A549 (cell line): ENCODE results near the gene C11orf58. TPM values are rescaled to one million over a fixed set of nuclear protein-coding genes. Genes with fewer than 3 reads are reported as not detected.

Experiments
- ATAC-seq, 2 experiments: fragments of 200-7000 bp in 1 of 2; fragments of >200 bp in 1 of 2; cut with Nextera tagmentation in 1 of 2; cut with Tn5 transposase in 1 of 2; 3 replicates each; pipeline versions ENCODE4 v1.8.0 to v1.9.1; 2018 to 2020; ENCODE audit warnings: mild to moderate bottlenecking in 1 of 2, moderate library complexity in 1 of 2
- CTCF ChIA-PET: fragments of 300-600 bp; sonication (Branson Sonifier 250); formaldehyde crosslinking; extraction: SDS; loops from one replicate; lab custom pipeline; 2021; ENCODE audit warnings: antibody characterized with exemption, inconsistent platforms; lab: Yijun Ruan, JAX
- POLR2A ChIA-PET: fragments of 350-600 bp; formaldehyde crosslinking; extraction: SDS; loops from one replicate; lab custom pipeline; 2021; ENCODE audit warnings: antibody characterized with exemption, inconsistent platforms; lab: Yijun Ruan, JAX
- DNase-seq, 2 experiments: peaks; one replicate each; pipeline versions ENCODE4 v3.0.0 to v3.0.0-alpha.2; 2011 to 2016; ENCODE audit warnings: low read depth in 1 of 2, low spot score in 1 of 2
- FAIRE-seq: peaks from 2 replicates; lab custom pipeline; 2011; peaks lifted over from hg19 to GRCh38; lab: Jason Lieb, UNC
- H3K27ac ChIP-seq, 2 experiments: fragments of >200 bp; sonication (Bioruptor Twin); formaldehyde crosslinking; 3 replicates each; pipeline ENCODE4 v1.5.1; 2016 to 2017
- H3K4me1 ChIP-seq: fragments of >200 bp; sonication (Bioruptor Twin); formaldehyde crosslinking; 3 replicates; pipeline ENCODE4 v1.6.1; 2016
- H3K4me2 ChIP-seq: fragments of >200 bp; sonication (Bioruptor Twin); formaldehyde crosslinking; 3 replicates; pipeline ENCODE4 v1.6.1; 2016
- H3K4me3 ChIP-seq: fragments of >200 bp; sonication (Bioruptor Twin); formaldehyde crosslinking; 3 replicates; pipeline ENCODE4 v1.5.1; 2016
- H3K9me3 ChIP-seq: fragments of >200 bp; sonication (Bioruptor Twin); formaldehyde crosslinking; 3 replicates; pipeline ENCODE4 v1.6.1; 2016
- CBX8 ChIP-seq: fragments of 200-600 bp; sonication (generic); IDR thresholded peaks from 2 replicates; pipeline ENCODE4 v1.6.1; 2016
- CEBPB ChIP-seq, 2 experiments: fragments of >200 bp in 1 of 2; sonication (Bioruptor Twin) in 1 of 2; formaldehyde crosslinking in 1 of 2; IDR thresholded peaks; 2 replicates each; pipeline ENCODE4 v1.6.1; 2012 to 2016
- CHD2 ChIP-seq: fragments of 150-350 bp; IDR thresholded peaks from 2 replicates; pipeline ENCODE4 v1.6.1; 2014; ENCODE audit warnings: low read length; ENCODE audit not compliant: partially characterized antibody
- CHD4 ChIP-seq: fragments of 200-600 bp; sonication (generic); IDR thresholded peaks from 2 replicates; pipeline ENCODE4 v1.6.1; 2016; ENCODE audit warnings: antibody characterized with exemption, mild to moderate bottlenecking, borderline replicate concordance
- FOSB ChIP-seq: fragments of 250-450 bp; sonication (Bioruptor Pico); IDR thresholded peaks from 2 replicates; pipeline ENCODE4 v1.5.0; 2020; ENCODE audit warnings: mild to moderate bottlenecking, moderate library complexity
- FOSL2 ChIP-seq, 2 experiments: fragments of 450-650 bp in 1 of 2; fragments of >200 bp in 1 of 2; sonication (Bioruptor Twin) in 1 of 2; formaldehyde crosslinking; IDR thresholded peaks; 2 replicates each; pipeline versions ENCODE4 v1.5.0 to v1.6.1; 2016 to 2020; ENCODE audit warnings: mild to moderate bottlenecking in 1 of 2, moderate library complexity in 1 of 2
- GATA3 ChIP-seq: IDR thresholded peaks from 2 replicates; pipeline ENCODE4 v1.6.1; 2012; ENCODE audit warnings: borderline replicate concordance
- HDAC2 ChIP-seq: fragments of 200-600 bp; sonication (generic); IDR thresholded peaks from 2 replicates; pipeline ENCODE4 v1.6.1; 2016
- HEYL ChIP-seq: fragments of 250-450 bp; sonication (Bioruptor Pico); IDR thresholded peaks from 2 replicates; pipeline ENCODE4 v1.8.0; 2021; ENCODE audit warnings: mild to moderate bottlenecking, moderate library complexity
- HOXB5 ChIP-seq: fragments of 250-450 bp; sonication (Bioruptor Pico); IDR thresholded peaks from 2 replicates; pipeline ENCODE4 v1.5.0; 2020; ENCODE audit warnings: mild to moderate bottlenecking, moderate library complexity
- JUNB ChIP-seq: fragments of >200 bp; sonication (Bioruptor Twin); formaldehyde crosslinking; IDR thresholded peaks from 2 replicates; pipeline ENCODE4 v1.6.1; 2016
- KDM1A ChIP-seq: fragments of 200-600 bp; sonication (generic); IDR thresholded peaks from 2 replicates; pipeline ENCODE4 v1.6.1; 2016; ENCODE audit warnings: low read depth, mild to moderate bottlenecking
- NPAS2 ChIP-seq: fragments of 250-450 bp; sonication (Bioruptor Pico); IDR thresholded peaks from 2 replicates; pipeline ENCODE4 v1.8.0; 2022; ENCODE audit warnings: mild to moderate bottlenecking, moderate library complexity, borderline replicate concordance
- NR3C1 ChIP-seq: fragments of >200 bp; sonication (Bioruptor Twin); formaldehyde crosslinking; IDR thresholded peaks from 3 replicates; pipeline ENCODE4 v1.6.1; 2017
- POLR2A ChIP-seq: IDR thresholded peaks from 2 replicates; pipeline ENCODE4 v1.6.1; 2012; ENCODE audit warnings: mild to moderate bottlenecking, low read length
- POLR2AphosphoS2 ChIP-seq: conservative IDR thresholded peaks from 2 replicates; pipeline ENCODE4 v1.6.1; 2012; ENCODE audit warnings: low read length, improper control_type of control experiment, inconsistent platforms
- RNF2 ChIP-seq: fragments of 200-600 bp; sonication (generic); IDR thresholded peaks from 2 replicates; pipeline ENCODE4 v1.6.1; 2016; ENCODE audit warnings: low read depth, mild to moderate bottlenecking, antibody characterized with exemption, moderate library complexity, borderline replicate concordance
- SREBF2 ChIP-seq: fragments of 450-650 bp; IDR thresholded peaks from 2 replicates; pipeline ENCODE4 v1.6.1; 2014; ENCODE audit warnings: mild to moderate bottlenecking, moderate library complexity
- TFCP2L1 ChIP-seq: fragments of 250-450 bp; sonication (Bioruptor Pico); IDR thresholded peaks from 2 replicates; pipeline ENCODE4 v1.5.0; 2021; ENCODE audit warnings: mild to moderate bottlenecking
- ZC3H11A ChIP-seq: fragments of 450-650 bp; IDR thresholded peaks from 2 replicates; pipeline ENCODE4 v1.6.1; 2014; ENCODE audit warnings: antibody characterized with exemption, mild to moderate bottlenecking
- ZFP36 ChIP-seq: fragments of 450-650 bp; IDR thresholded peaks from 2 replicates; pipeline ENCODE4 v1.6.1; 2014; ENCODE audit warnings: borderline replicate concordance; ENCODE audit not compliant: partially characterized antibody
- ZNF302 ChIP-seq: fragments of 250-450 bp; sonication (Bioruptor Pico); IDR thresholded peaks from 2 replicates; pipeline ENCODE4 v1.9.0; 2021; ENCODE audit warnings: inconsistent platforms, mild to moderate bottlenecking, moderate library complexity
- WGBS: methylation state at CpG from one replicate; pipeline ENCODE4 v1.1.6; 2017; ENCODE audit errors: missing lambda C conversion rate; 5-methylcytosine and 5-hydroxymethylcytosine counted together
- polyA plus RNA-seq, 4 experiments: library from polyadenylated mRNA; depleted of rRNA in 3 of 4; stranded (reverse); fragments of >200 nt; fragmentation: RNase III in 1 of 4; extraction: RNeasy Plus Mini Kit Qiagen cat#74134 plus additional on column Dnase treatment in 1 of 4; gene quantifications; 2 replicates in 3 of 4; 3 replicates in 1 of 4; pipeline ENCODE4 v1.2.3, GENCODE V29; 2011 to 2017
- TF ChIP-seq, protein P1 (sequence below): fragments of 250-450 bp; sonication (Bioruptor Pico); IDR thresholded peaks from 2 replicates; pipeline ENCODE4 v1.5.0; 2021; ENCODE audit warnings: mild to moderate bottlenecking, moderate library complexity, borderline replicate concordance
- TF ChIP-seq, protein P2 (sequence below): fragments of >200 bp; sonication (Bioruptor Twin); formaldehyde crosslinking; IDR thresholded peaks from 2 replicates; pipeline ENCODE4 v1.6.1; 2016

C11orf58 gene
- polyA plus RNA-seq, 2 of the 4 experiments (the other 2 are of a cell fraction): 342 to 467 TPM

- H3K4me2 ChIP-seq: no peak overlapping the region
- ChIA-PET CTCF (interaction anchor here (1.3 to 1.8 kb wide), 2 partner anchors 9 to 19 kb away, joined by 3 to 7 read pairs; no protein-coding TSS in a partner anchor), POLR2A (no interaction called here)
- WGBS: 89% methylated on average over 7 of the region's 7 CpGs
- no peak overlapping the region for H3K27ac ChIP-seq
- no peaks in the 10 kb centered on the region for H3K9me3 ChIP-seq
- peaks cover 27% of the 10 kb centered on the region for H3K4me1 ChIP-seq
- no peak overlapping the region for H3K4me3 ChIP-seq
- ATAC-seq (no peak), DNase-seq (no peak), FAIRE-seq (no peak)
- TF ChIP-seq FOSB: no peak
These were observed 65.9 kb downstream of the C11orf58 start for GRCh38 chr11:16804104-16804947.

GRCh38 chr11:16805938-16806337 lies 67.5 kb downstream of the C11orf58 start:
- peak; percentile 36 to 84; a peak in 4 of 6 replicates for ATAC-seq
- H3K27ac ChIP-seq: peak overlapping the region in 1 of 2 experiments; percentile 61; a peak in 3 of 6 replicates
- ChIA-PET POLR2A (no interaction called here), CTCF (interaction anchor here (0.6 to 8.5 kb wide), 5 partner anchors 15 to 130 kb away, joined by 3 to 62 read pairs (median 4); no protein-coding TSS in a partner anchor)
- DNase-seq: peak in 1 of 2 experiments; percentile 20
- no peaks in the 10 kb centered on the region for H3K9me3 ChIP-seq
- peaks cover 27% of the 10 kb centered on the region for H3K4me1 ChIP-seq
- H3K4me3 ChIP-seq: no peak overlapping the region
- peak overlapping the region; percentile 31 for H3K4me2 ChIP-seq
- TF ChIP-seq HEYL (CRISPR knock-in tag) (no peak), POLR2A (no peak), ZC3H11A (no peak), RNF2 (no peak)
- TF ChIP-seq, protein P1, sequence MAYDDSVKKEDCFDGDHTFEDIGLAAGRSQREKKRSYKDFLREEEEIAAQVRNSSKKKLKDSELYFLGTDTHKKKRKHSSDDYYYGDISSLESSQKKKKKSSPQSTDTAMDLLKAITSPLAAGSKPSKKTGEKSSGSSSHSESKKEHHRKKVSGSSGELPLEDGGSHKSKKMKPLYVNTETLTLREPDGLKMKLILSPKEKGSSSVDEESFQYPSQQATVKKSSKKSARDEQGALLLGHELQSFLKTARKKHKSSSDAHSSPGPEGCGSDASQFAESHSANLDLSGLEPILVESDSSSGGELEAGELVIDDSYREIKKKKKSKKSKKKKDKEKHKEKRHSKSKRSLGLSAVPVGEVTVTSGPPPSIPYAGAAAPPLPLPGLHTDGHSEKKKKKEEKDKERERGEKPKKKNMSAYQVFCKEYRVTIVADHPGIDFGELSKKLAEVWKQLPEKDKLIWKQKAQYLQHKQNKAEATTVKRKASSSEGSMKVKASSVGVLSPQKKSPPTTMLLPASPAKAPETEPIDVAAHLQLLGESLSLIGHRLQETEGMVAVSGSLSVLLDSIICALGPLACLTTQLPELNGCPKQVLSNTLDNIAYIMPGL (CRISPR knock-in tag): no peak
- WGBS: 47% methylated on average over 8 of the region's 8 CpGs
- FAIRE-seq: no peak

- CTCF ChIA-PET: interaction anchor here (0.6 to 8.5 kb wide), 6 partner anchors 10 to 256 kb away, joined by 3 to 62 read pairs (median 5); no protein-coding TSS in a partner anchor
- no peak for TF ChIP-seq ZNF302 (CRISPR knock-in tag)
- no peak for TF ChIP-seq FOSL2 (IDR thresholded peaks at IDR 0.05)
- no peak for TF ChIP-seq FOSL2 (CRISPR knock-in tag; IDR thresholded peaks at IDR 0.05)
- no peak for TF ChIP-seq KDM1A
- TF ChIP-seq JUNB: no peak
- peaks cover 27% of the 10 kb centered on the region for H3K4me1 ChIP-seq
- peak overlapping the region in 1 of 2 experiments; percentile 61; a peak in 2 of 6 replicates for H3K27ac ChIP-seq
- DNase-seq (no peak), FAIRE-seq (no peak), ATAC-seq (no peak)
- no peak overlapping the region for H3K4me2 ChIP-seq
- no peaks in the 10 kb centered on the region for H3K9me3 ChIP-seq
- POLR2A ChIA-PET: no interaction called here
- no peak overlapping the region for H3K4me3 ChIP-seq
- WGBS: 86% methylated on average over 11 of the region's 11 CpGs
These were observed 68.3 kb downstream of the C11orf58 start for GRCh38 chr11:16806791-16807190.

GRCh38 chr11:16807306-16807705 lies 68.9 kb downstream of the C11orf58 start:
- TF ChIP-seq GATA3 (no peak), ZFP36 (no peak), ZNF302 (CRISPR knock-in tag) (no peak), HDAC2 (no peak), POLR2AphosphoS2 (no peak), NPAS2 (CRISPR knock-in tag) (no peak), NR3C1 (no peak), FOSL2 (IDR thresholded peaks at IDR 0.05) (no peak), FOSL2 (CRISPR knock-in tag; IDR thresholded peaks at IDR 0.05) (no peak), TFCP2L1 (CRISPR knock-in tag) (no peak), CHD2 (no peak), CBX8 (no peak), HOXB5 (CRISPR knock-in tag) (no peak), RNF2 (no peak), CHD4 (no peak), CEBPB (IDR thresholded peaks at IDR 0.05) (no peak), SREBF2 (no peak), ZC3H11A (no peak)
- TF ChIP-seq, protein P2, sequence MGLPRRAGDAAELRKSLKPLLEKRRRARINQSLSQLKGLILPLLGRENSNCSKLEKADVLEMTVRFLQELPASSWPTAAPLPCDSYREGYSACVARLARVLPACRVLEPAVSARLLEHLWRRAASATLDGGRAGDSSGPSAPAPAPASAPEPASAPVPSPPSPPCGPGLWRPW: no peak
- TF ChIP-seq, protein P1 (CRISPR knock-in tag): no peak
- TF ChIP-seq, all 56 proteins: peak for 0
- Histone ChIP-seq H3K4me2 (no peak overlapping the region), H3K9me3 (no peaks in the 10 kb centered on the region), H3K27ac (no peak overlapping the region; a peak in 1 of 6 replicates), H3K4me1 (peaks cover 27% of the 10 kb centered on the region), H3K4me3 (no peak overlapping the region)
- WGBS: 82% methylated on average over 3 of the region's 3 CpGs
- no peak for DNase-seq
- CTCF ChIA-PET: interaction anchor here (0.6 to 8.5 kb wide), 6 partner anchors 10 to 258 kb away, joined by 3 to 62 read pairs (median 6); no protein-coding TSS in a partner anchor
- FAIRE-seq: no peak
- POLR2A ChIA-PET: no interaction called here
- ATAC-seq: no peak
